Measurements from ENCODE around the gene BTBD9.

DNA sequence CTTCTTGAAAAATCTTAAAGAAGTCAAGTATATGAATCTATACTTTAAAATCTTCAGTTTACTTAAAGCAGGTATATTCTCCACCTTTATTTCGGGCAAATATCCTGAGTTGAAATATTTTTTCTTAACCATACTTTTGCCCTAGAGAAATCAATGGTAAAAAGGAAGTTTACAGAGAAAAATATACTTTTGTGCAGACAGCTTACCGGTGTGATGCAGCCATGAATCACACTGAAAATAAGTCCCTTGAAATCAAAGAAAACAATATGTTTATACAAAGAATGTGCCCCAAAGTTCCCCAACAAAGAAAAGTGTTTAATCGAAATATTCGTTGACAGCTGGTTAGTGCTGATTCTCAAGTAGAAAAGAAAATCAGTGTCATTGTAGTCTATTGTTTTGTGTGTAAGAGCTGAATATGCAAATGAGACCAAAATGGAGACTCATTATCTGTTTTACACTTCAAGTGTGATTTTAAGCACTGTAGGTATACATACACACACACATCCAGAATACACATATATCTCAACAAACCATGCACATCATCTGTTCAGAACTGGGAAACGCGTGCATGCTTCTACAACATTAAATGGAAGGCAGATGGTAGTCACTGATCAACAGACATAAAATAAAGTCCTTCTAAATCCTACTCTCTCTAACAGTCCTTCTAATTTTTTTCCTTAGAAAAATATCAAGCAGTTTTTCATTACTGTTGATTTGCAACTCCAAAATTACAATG is 73.3 kb downstream of the BTBD9 start:
- TF ChIP-seq, protein P1, sequence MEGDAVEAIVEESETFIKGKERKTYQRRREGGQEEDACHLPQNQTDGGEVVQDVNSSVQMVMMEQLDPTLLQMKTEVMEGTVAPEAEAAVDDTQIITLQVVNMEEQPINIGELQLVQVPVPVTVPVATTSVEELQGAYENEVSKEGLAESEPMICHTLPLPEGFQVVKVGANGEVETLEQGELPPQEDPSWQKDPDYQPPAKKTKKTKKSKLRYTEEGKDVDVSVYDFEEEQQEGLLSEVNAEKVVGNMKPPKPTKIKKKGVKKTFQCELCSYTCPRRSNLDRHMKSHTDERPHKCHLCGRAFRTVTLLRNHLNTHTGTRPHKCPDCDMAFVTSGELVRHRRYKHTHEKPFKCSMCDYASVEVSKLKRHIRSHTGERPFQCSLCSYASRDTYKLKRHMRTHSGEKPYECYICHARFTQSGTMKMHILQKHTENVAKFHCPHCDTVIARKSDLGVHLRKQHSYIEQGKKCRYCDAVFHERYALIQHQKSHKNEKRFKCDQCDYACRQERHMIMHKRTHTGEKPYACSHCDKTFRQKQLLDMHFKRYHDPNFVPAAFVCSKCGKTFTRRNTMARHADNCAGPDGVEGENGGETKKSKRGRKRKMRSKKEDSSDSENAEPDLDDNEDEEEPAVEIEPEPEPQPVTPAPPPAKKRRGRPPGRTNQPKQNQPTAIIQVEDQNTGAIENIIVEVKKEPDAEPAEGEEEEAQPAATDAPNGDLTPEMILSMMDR (IDR thresholded peaks at IDR 0.05; ENCODE audit: poor library complexity) = no peak
- TF ChIP-seq EZH2 (IDR thresholded peaks at IDR 0.05; ENCODE audit: borderline replicate concordance) = no peak

All from hepatocyte (in vitro differentiated cells).